HepG2 (cell line): ENCODE measurements around the gene NUDT3. TPM values are rescaled to one million over a fixed set of nuclear protein-coding genes. Genes with fewer than 3 reads are reported as not detected.

Experiments used
- ARNTL ChIP-seq: sonication (generic); formaldehyde crosslinking; IDR thresholded peaks from 2 replicates; pipeline ENCODE4 v1.4.0; 2020; ENCODE audit warnings: mild to moderate bottlenecking, missing genetic modification reagents
- ETV6 ChIP-seq: sonication (generic); formaldehyde crosslinking; conservative IDR thresholded peaks from 2 replicates; pipeline ENCODE4 v1.4.0; 2020; ENCODE audit warnings: missing genetic modification reagents
- FOXC1 ChIP-seq: sonication (generic); formaldehyde crosslinking; IDR thresholded peaks from 2 replicates; pipeline ENCODE4 v1.8.0; 2022; ENCODE audit warnings: mild to moderate bottlenecking, missing genetic modification reagents, borderline replicate concordance
- HNRNPH1 ChIP-seq: fragments of 200-400 bp; formaldehyde crosslinking; optimal IDR thresholded peaks from 2 replicates; pipeline ENCODE3; 2017; ENCODE audit warnings: mild to moderate bottlenecking, low read depth, low read length
- KDM3A ChIP-seq: IDR thresholded peaks from 2 replicates; pipeline ENCODE4 v1.6.1; 2018; ENCODE audit warnings: low read depth, missing compliant biosample characterization
- KDM5A ChIP-seq: fragments of 200-600 bp; sonication (generic); IDR thresholded peaks from 2 replicates; pipeline ENCODE4 v1.7.0; 2018; ENCODE audit warnings: antibody characterized with exemption, mild to moderate bottlenecking, low read length, borderline replicate concordance
- MED8 ChIP-seq: sonication (generic); formaldehyde crosslinking; IDR thresholded peaks from 2 replicates; pipeline ENCODE4 v1.8.1; 2023; ENCODE audit warnings: mild to moderate bottlenecking, missing genetic modification reagents; ENCODE audit not compliant: insufficient replicate concordance
- MIXL1 ChIP-seq: IDR thresholded peaks from 2 replicates; pipeline ENCODE4 v1.6.1; 2016
- PAWR ChIP-seq: sonication (generic); formaldehyde crosslinking; IDR thresholded peaks from 2 replicates; pipeline ENCODE4 v1.4.0; 2020; ENCODE audit warnings: missing genetic modification reagents, mild to moderate bottlenecking, borderline replicate concordance
- RARG ChIP-seq: sonication (generic); formaldehyde crosslinking; IDR thresholded peaks from 2 replicates; pipeline ENCODE4 v1.4.0; 2020; ENCODE audit warnings: low read depth, mild to moderate bottlenecking, missing genetic modification reagents
- ZFP36 ChIP-seq: fragments of 150-350 bp; IDR thresholded peaks from 2 replicates; pipeline ENCODE4 v1.6.1; 2018; ENCODE audit warnings: borderline replicate concordance, low read length, low read depth; ENCODE audit not compliant: partially characterized antibody
- ZFP82 ChIP-seq: sonication (generic); formaldehyde crosslinking; IDR thresholded peaks from 2 replicates; pipeline ENCODE4 v1.5.1; 2020; ENCODE audit warnings: mild to moderate bottlenecking, missing genetic modification reagents, borderline replicate concordance
- ZNF296 ChIP-seq: sonication (generic); formaldehyde crosslinking; conservative IDR thresholded peaks from 2 replicates; pipeline ENCODE4 v1.5.0; 2020; ENCODE audit warnings: mild to moderate bottlenecking, missing genetic modification reagents
- ZNF496 ChIP-seq: sonication (generic); formaldehyde crosslinking; IDR thresholded peaks from 2 replicates; pipeline ENCODE4 v1.8.1; 2023; ENCODE audit warnings: mild to moderate bottlenecking, moderate library complexity, missing genetic modification reagents; ENCODE audit not compliant: insufficient replicate concordance
- ZNF672 ChIP-seq: sonication (generic); formaldehyde crosslinking; IDR thresholded peaks from 2 replicates; pipeline ENCODE4 v1.8.1; 2022; ENCODE audit warnings: missing genetic modification reagents
- ZNF746 ChIP-seq: sonication (generic); formaldehyde crosslinking; IDR thresholded peaks from 2 replicates; pipeline ENCODE4 v1.8.0; 2022; ENCODE audit warnings: mild to moderate bottlenecking, missing genetic modification reagents
- ZNF816 ChIP-seq: sonication (generic); formaldehyde crosslinking; IDR thresholded peaks from 2 replicates; pipeline ENCODE4 v1.8.0; 2022; ENCODE audit warnings: missing genetic modification reagents, mild to moderate bottlenecking, borderline replicate concordance
- polyA plus RNA-seq, 8 experiments: library from polyadenylated mRNA; depleted of rRNA in 3 of 8; stranded (reverse) in 7 of 8; unstranded in 1 of 8; fragments of >200 nt; fragmentation: Illumina TruSeq in 4 of 8; extraction: Trizol in 4 of 8; gene quantifications; 2 replicates each; pipeline versions ENCODE4 v1.2.1 to v1.2.3, GENCODE V29; 2011 to 2016; ENCODE audit warnings: low read depth in 4 of 8, missing spikeins in 1 of 8, mixed read lengths in 1 of 8; ENCODE audit not compliant: insufficient read depth in 1 of 8
- total RNA-seq, 5 experiments: library from RNA; depleted of rRNA; stranded (reverse); fragments of >200 nt; fragmentation: Illumina TruSeq; extraction: Trizol; gene quantifications; 2 replicates each; pipeline ENCODE4 v1.2.3, GENCODE V29; 2016; ENCODE audit warnings: low read depth in 1 of 5
- TF ChIP-seq, protein P1 (sequence below): sonication (generic); formaldehyde crosslinking; IDR thresholded peaks from 2 replicates; pipeline ENCODE4 v1.5.1; 2020; ENCODE audit warnings: mild to moderate bottlenecking, missing genetic modification reagents, moderate library complexity
- TF ChIP-seq, protein P2 (sequence below): sonication (generic); formaldehyde crosslinking; IDR thresholded peaks from 2 replicates; pipeline ENCODE4 v1.4.0; 2020; ENCODE audit warnings: low read depth, missing genetic modification reagents
- TF ChIP-seq, protein P3 (sequence below): sonication (generic); formaldehyde crosslinking; IDR thresholded peaks from 2 replicates; pipeline ENCODE4 v1.8.1; 2023; ENCODE audit warnings: missing genetic modification reagents, inconsistent platforms, borderline replicate concordance

NUDT3 gene
- total and polyA plus RNA-seq, 2 of the 13 experiments (the other 11 are each of a cell fraction or from before 2014, with no cell fraction given), result 20.2 to 20.6 TPM

DNA sequence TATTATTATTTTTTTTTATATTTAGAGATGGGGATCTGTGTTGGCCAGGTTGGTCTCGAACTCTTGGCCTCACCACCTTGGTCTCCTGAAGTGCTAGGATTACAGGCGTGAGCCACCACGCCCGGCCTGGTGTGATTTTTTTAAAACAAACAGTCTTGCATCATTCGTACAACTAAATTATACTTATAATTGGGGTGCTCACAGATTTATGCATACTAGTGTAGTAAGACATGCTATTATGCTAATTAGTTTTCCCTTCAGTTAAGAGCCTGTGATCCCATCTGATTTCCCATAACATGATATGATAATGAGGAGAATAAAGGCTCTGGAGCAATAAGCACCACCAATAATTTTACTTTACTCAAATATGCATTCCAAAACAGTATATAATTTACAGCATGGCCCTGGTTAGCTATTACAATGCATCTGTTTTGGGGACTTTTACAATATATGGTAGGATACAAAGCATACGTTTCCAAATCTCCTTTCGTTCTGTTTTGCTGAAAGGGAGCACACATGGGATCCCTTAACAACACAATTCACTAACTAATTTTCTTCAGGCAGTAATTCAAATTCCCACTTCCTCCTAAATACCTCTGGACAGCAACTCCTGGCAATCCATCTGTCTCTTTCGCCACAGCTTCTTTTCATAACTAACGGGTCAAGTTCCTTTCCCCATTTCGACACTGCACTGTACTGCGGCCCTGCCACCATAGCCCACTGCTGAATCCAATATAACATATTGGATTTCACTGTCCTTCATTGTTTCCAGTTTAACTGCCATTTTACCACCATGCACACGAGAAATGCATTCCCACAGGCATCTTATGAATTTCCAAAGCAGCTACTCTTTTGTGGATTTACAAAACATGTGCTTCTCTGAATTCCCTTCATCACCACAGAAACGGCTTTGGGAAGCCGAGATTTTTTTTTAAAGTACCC lies 1.7 kb downstream of the NUDT3 start (continued):
- TF ChIP-seq, protein P1, sequence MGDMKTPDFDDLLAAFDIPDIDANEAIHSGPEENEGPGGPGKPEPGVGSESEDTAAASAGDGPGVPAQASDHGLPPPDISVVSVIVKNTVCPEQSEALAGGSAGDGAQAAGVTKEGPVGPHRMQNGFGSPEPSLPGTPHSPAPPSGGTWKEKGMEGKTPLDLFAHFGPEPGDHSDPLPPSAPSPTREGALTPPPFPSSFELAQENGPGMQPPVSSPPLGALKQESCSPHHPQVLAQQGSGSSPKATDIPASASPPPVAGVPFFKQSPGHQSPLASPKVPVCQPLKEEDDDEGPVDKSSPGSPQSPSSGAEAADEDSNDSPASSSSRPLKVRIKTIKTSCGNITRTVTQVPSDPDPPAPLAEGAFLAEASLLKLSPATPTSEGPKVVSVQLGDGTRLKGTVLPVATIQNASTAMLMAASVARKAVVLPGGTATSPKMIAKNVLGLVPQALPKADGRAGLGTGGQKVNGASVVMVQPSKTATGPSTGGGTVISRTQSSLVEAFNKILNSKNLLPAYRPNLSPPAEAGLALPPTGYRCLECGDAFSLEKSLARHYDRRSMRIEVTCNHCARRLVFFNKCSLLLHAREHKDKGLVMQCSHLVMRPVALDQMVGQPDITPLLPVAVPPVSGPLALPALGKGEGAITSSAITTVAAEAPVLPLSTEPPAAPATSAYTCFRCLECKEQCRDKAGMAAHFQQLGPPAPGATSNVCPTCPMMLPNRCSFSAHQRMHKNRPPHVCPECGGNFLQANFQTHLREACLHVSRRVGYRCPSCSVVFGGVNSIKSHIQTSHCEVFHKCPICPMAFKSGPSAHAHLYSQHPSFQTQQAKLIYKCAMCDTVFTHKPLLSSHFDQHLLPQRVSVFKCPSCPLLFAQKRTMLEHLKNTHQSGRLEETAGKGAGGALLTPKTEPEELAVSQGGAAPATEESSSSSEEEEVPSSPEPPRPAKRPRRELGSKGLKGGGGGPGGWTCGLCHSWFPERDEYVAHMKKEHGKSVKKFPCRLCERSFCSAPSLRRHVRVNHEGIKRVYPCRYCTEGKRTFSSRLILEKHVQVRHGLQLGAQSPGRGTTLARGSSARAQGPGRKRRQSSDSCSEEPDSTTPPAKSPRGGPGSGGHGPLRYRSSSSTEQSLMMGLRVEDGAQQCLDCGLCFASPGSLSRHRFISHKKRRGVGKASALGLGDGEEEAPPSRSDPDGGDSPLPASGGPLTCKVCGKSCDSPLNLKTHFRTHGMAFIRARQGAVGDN (CRISPR knock-in tag), result no peak
- peak; percentile 4; the same call in 1 of the 2 replicates for TF ChIP-seq KDM5A
- TF ChIP-seq ZNF496, result no peak
- TF ChIP-seq FOXC1 (CRISPR knock-in tag), result no peak
- 0 out of 2 replicates have a peak, but pooled peaks have one; percentile 15 for TF ChIP-seq MIXL1 (CRISPR knock-in tag)
- no peak for TF ChIP-seq ZFP82 (CRISPR knock-in tag)
- no peak for TF ChIP-seq ZNF672 (CRISPR knock-in tag)
- TF ChIP-seq PAWR (CRISPR knock-in tag), result no peak
- TF ChIP-seq ZNF816 (CRISPR knock-in tag), result no peak
- TF ChIP-seq ARNTL (CRISPR knock-in tag), result no peak
- TF ChIP-seq HNRNPH1, result no peak
- no peak for TF ChIP-seq KDM3A
- no peak for TF ChIP-seq ZNF296 (CRISPR knock-in tag)
- no peak for TF ChIP-seq ZNF746
- TF ChIP-seq, protein P2, sequence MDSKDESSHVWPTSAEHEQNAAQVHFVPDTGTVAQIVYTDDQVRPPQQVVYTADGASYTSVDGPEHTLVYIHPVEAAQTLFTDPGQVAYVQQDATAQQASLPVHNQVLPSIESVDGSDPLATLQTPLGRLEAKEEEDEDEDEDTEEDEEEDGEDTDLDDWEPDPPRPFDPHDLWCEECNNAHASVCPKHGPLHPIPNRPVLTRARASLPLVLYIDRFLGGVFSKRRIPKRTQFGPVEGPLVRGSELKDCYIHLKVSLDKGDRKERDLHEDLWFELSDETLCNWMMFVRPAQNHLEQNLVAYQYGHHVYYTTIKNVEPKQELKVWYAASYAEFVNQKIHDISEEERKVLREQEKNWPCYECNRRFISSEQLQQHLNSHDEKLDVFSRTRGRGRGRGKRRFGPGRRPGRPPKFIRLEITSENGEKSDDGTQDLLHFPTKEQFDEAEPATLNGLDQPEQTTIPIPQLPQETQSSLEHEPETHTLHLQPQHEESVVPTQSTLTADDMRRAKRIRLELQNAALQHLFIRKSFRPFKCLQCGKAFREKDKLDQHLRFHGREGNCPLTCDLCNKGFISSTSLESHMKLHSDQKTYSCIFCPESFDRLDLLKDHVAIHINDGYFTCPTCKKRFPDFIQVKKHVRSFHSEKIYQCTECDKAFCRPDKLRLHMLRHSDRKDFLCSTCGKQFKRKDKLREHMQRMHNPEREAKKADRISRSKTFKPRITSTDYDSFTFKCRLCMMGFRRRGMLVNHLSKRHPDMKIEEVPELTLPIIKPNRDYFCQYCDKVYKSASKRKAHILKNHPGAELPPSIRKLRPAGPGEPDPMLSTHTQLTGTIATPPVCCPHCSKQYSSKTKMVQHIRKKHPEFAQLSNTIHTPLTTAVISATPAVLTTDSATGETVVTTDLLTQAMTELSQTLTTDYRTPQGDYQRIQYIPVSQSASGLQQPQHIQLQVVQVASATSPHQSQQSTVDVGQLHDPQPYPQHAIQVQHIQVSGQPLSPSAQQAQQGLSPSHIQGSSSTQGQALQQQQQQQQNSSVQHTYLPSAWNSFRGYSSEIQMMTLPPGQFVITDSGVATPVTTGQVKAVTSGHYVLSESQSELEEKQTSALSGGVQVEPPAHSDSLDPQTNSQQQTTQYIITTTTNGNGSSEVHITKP (CRISPR knock-in tag), result no peak
- TF ChIP-seq ETV6 (CRISPR knock-in tag), result no peak
- TF ChIP-seq ZFP36, result no peak
- TF ChIP-seq, protein P3, sequence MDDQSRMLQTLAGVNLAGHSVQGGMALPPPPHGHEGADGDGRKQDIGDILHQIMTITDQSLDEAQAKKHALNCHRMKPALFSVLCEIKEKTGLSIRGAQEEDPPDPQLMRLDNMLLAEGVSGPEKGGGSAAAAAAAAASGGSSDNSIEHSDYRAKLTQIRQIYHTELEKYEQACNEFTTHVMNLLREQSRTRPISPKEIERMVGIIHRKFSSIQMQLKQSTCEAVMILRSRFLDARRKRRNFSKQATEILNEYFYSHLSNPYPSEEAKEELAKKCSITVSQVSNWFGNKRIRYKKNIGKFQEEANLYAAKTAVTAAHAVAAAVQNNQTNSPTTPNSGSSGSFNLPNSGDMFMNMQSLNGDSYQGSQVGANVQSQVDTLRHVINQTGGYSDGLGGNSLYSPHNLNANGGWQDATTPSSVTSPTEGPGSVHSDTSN (CRISPR knock-in tag), result no peak
- TF ChIP-seq RARG (CRISPR knock-in tag), result no peak
- TF ChIP-seq MED8 (CRISPR knock-in tag), result no peak
